ENCODE measurements around the gene PIGP. TPM values are rescaled to one million over a fixed set of nuclear protein-coding genes. Genes with fewer than 3 reads are reported as not detected.
"Not testable (repeated sequence)": the region's sequence is repeated elsewhere in the genome, so short reads cannot be mapped to it uniquely, and the experiment has no call there.

Gene PIGP
- polyA plus RNA-seq, 3 donors: 8.8 to 17.6 (median 10.6) TPM

DNA sequence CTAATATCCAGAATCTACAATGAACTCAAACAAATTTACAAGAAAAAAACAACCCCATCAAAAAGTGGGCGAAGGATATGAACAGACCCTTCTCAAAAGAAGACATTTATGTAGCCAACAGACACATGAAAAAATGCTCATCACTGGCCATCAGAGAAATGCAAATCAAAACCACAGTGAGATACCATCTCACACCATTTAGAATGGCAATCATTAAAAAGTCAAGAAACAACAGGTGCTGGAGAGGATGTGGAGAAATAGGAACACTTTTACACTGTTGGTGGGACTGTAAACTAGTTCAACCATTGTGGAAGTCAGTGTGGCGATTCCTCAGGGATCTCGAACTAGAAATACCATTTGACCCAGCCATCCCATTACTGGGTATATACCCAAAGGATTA lies 41.4 kb upstream of the PIGP start:
- H3K4me3 ChIP-seq (replicated peaks in 1 of 3; ENCODE audit: low read depth in 2 of 3, low read length in 3 of 3); H3K4me1 Mint-ChIP-seq; intact Hi-C loops (cut with micrococcal nuclease); H3K27me3 ChIP-seq (ENCODE audit: control insufficient read depth in 2 of 2, insufficient read depth in 2 of 2, low read length in 2 of 2); H2AFZ ChIP-seq (ENCODE audit: insufficient read depth, low read depth, low read length, poor library complexity, severe bottlenecking); H3K36me3 ChIP-seq (replicated peaks in 1 of 2; ENCODE audit: control insufficient read depth in 1 of 2, insufficient read depth in 2 of 2, low read length in 2 of 2); H3K27me3 Mint-ChIP-seq (ENCODE audit: low read depth in 3 of 3); H3K27ac ChIP-seq (ENCODE audit: low read depth in 1 of 2, low read length in 2 of 2); H3K79me2 ChIP-seq (ENCODE audit: insufficient read depth, low read length); H4K20me1 ChIP-seq (ENCODE audit: insufficient read depth, low read length); H3K4me1 ChIP-seq (ENCODE audit: control insufficient read depth in 1 of 2, insufficient read depth in 2 of 2, low read length in 2 of 2); H3K9me3 ChIP-seq (replicated peaks in 1 of 2; ENCODE audit: control insufficient read depth in 1 of 2, insufficient read depth in 1 of 2, low read length in 2 of 2); H3K9ac ChIP-seq (ENCODE audit: insufficient read depth, low read length, poor library complexity, severe bottlenecking); DNase-seq; H3K4me3 Mint-ChIP-seq; H3K4me2 ChIP-seq (replicated peaks; ENCODE audit: extremely low read depth, low read length, poor library complexity, severe bottlenecking); H3K27ac Mint-ChIP-seq: not testable (repeated sequence)
- peaks cover 11 to 31% (median 19%) of the 10 kb centered on the region in 7 donors for H3K9me3 Mint-ChIP-seq
- WGBS (ENCODE audit: insufficient coverage): no CpG with 5 or more reads among the region's 3 CpGs
- H3K36me3 Mint-ChIP-seq: peaks cover 11 to 13% of the 10 kb centered on the region in 2 donors

DNA sequence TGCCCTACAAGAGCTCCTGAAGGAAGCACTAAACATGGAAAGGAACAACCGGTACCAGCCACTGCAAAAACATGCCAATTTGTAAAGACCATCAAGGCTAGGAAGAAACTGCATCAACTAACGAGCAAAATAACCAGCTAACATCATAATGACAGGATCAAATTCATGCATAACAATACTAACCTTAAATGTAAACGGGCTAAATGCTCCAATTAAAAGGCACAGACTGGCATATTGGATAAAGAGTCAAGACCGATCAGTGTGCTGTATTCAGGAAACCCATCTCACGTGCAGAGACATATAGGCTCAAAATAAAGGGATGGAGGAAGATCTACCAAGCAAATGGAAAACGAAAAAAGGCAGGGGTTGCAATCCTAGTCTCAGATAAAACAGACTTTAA lies 38.2 kb upstream of the PIGP start:
- H3K27me3 Mint-ChIP-seq (ENCODE audit: low read depth in 3 of 3); H3K9ac ChIP-seq (ENCODE audit: insufficient read depth, low read length, poor library complexity, severe bottlenecking); H3K4me3 ChIP-seq (replicated peaks in 1 of 3; ENCODE audit: low read depth in 2 of 3, low read length in 3 of 3); intact Hi-C loops (cut with micrococcal nuclease); H2AFZ ChIP-seq (ENCODE audit: insufficient read depth, low read depth, low read length, poor library complexity, severe bottlenecking); H4K20me1 ChIP-seq (ENCODE audit: insufficient read depth, low read length); H3K36me3 ChIP-seq (replicated peaks in 1 of 2; ENCODE audit: control insufficient read depth in 1 of 2, insufficient read depth in 2 of 2, low read length in 2 of 2); DNase-seq; H3K79me2 ChIP-seq (ENCODE audit: insufficient read depth, low read length); H3K27ac Mint-ChIP-seq; H3K27me3 ChIP-seq (ENCODE audit: control insufficient read depth in 2 of 2, insufficient read depth in 2 of 2, low read length in 2 of 2); H3K27ac ChIP-seq (ENCODE audit: low read depth in 1 of 2, low read length in 2 of 2); H3K4me2 ChIP-seq (replicated peaks; ENCODE audit: extremely low read depth, low read length, poor library complexity, severe bottlenecking); H3K4me1 ChIP-seq (ENCODE audit: control insufficient read depth in 1 of 2, insufficient read depth in 2 of 2, low read length in 2 of 2); H3K4me1 Mint-ChIP-seq; H3K4me3 Mint-ChIP-seq: not testable (repeated sequence)
- WGBS (ENCODE audit: insufficient coverage): no CpG with 5 or more reads among the region's 6 CpGs
- Mint-ChIP-seq H3K36me3 (peaks cover 23 to 32% of the 10 kb centered on the region in 2 donors), H3K9me3 (peaks cover 23 to 48% (median 37%) of the 10 kb centered on the region in 7 donors)
- H3K9me3 ChIP-seq (replicated peaks in 1 of 2; ENCODE audit: control insufficient read depth in 1 of 2, insufficient read depth in 1 of 2, low read length in 2 of 2): peaks cover 8 to 18% of the 10 kb centered on the region in 2 donors

DNA sequence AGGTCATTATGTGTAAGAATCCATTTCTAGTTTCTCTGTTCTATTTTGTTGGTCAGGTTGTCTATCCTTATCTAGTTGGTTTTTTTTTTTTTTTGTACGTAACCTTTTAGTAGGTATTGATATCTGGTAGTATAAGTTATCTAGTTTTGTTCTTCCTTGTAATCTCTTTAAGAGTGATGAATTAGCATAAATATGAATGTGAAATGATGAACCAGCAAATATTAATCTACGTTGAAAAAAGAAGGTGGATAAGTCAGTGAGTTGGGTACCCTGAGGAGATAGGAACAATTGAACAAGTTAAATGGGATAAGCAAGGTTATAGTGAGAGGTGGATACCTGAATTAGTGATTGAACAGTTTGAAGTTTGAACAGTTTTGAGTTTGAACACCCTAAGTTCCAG lies 34.1 kb upstream of the PIGP start:
- no peak overlapping the region for H3K27ac ChIP-seq (ENCODE audit: low read depth in 1 of 2, low read length in 2 of 2)
- peaks cover 23 to 42% (median 34%) of the 10 kb centered on the region in 7 donors for H3K9me3 Mint-ChIP-seq
- intact Hi-C loops (cut with micrococcal nuclease): no loop called here
- no peak overlapping the region for H3K4me3 ChIP-seq (replicated peaks in 1 of 3; ENCODE audit: low read depth in 2 of 3, low read length in 3 of 3)
- H3K4me1 Mint-ChIP-seq: no peaks in the 10 kb centered on the region
- H3K4me2 ChIP-seq (replicated peaks; ENCODE audit: extremely low read depth, low read length, poor library complexity, severe bottlenecking): no peak overlapping the region
- no peaks in the 10 kb centered on the region for H3K4me1 ChIP-seq (ENCODE audit: control insufficient read depth in 1 of 2, insufficient read depth in 2 of 2, low read length in 2 of 2)
- TF ChIP-seq CTCF (IDR thresholded peaks at IDR 0.05): no peak
- peaks cover 6 to 10% of the 10 kb centered on the region in 2 donors for H3K36me3 ChIP-seq (replicated peaks in 1 of 2; ENCODE audit: control insufficient read depth in 1 of 2, insufficient read depth in 2 of 2, low read length in 2 of 2)
- peak overlapping the region in 1 of 7 donors; percentile 41 for H3K27ac Mint-ChIP-seq
- H3K4me3 Mint-ChIP-seq: no peak overlapping the region
- H4K20me1 ChIP-seq (ENCODE audit: insufficient read depth, low read length): no peaks in the 10 kb centered on the region
- H3K9me3 ChIP-seq (replicated peaks in 1 of 2; ENCODE audit: control insufficient read depth in 1 of 2, insufficient read depth in 1 of 2, low read length in 2 of 2): peaks cover 8 to 18% of the 10 kb centered on the region in 2 donors
- DNase-seq: no peak
- H3K36me3 Mint-ChIP-seq: peaks cover 17 to 28% of the 10 kb centered on the region in 2 donors
- H3K79me2 ChIP-seq (ENCODE audit: insufficient read depth, low read length): no peaks in the 10 kb centered on the region
- H2AFZ ChIP-seq (ENCODE audit: insufficient read depth, low read depth, low read length, poor library complexity, severe bottlenecking): no peak overlapping the region
- peaks cover 0 to 1% (median 0%) of the 10 kb centered on the region in 3 donors for H3K27me3 Mint-ChIP-seq (ENCODE audit: low read depth in 3 of 3)
- no peak overlapping the region for H3K9ac ChIP-seq (ENCODE audit: insufficient read depth, low read length, poor library complexity, severe bottlenecking)
- H3K27me3 ChIP-seq (ENCODE audit: control insufficient read depth in 2 of 2, insufficient read depth in 2 of 2, low read length in 2 of 2): no peaks in the 10 kb centered on the region
- WGBS (ENCODE audit: insufficient coverage): 92% methylated on average over 1 of the region's 2 CpGs

DNA sequence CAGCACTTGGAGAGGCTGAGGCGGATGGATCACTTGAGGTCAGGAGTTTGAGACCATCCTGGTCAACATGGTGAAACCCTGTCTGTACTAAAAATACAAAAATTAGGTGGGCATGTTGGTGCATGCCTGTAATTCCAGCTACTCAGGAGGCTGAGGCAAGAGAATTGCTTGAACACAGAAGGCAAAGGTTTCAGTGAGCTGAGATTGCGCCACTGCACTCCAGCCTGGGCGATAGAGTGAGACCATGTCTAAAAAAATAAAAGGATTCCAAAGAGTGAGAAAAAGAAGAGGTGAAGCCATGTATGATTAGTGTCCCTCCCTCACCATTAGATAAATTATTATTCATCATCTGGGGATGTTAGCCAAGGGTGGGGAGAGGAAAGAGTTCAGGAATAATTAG lies 29.9 kb upstream of the PIGP start:
- H3K4me2 ChIP-seq (replicated peaks; ENCODE audit: extremely low read depth, low read length, poor library complexity, severe bottlenecking); H3K79me2 ChIP-seq (ENCODE audit: insufficient read depth, low read length); H3K9me3 ChIP-seq (replicated peaks in 1 of 2; ENCODE audit: control insufficient read depth in 1 of 2, insufficient read depth in 1 of 2, low read length in 2 of 2); H2AFZ ChIP-seq (ENCODE audit: insufficient read depth, low read depth, low read length, poor library complexity, severe bottlenecking); H3K4me1 ChIP-seq (ENCODE audit: control insufficient read depth in 1 of 2, insufficient read depth in 2 of 2, low read length in 2 of 2); H3K9me3 Mint-ChIP-seq; H3K27me3 ChIP-seq (ENCODE audit: control insufficient read depth in 2 of 2, insufficient read depth in 2 of 2, low read length in 2 of 2); H3K4me1 Mint-ChIP-seq; H3K9ac ChIP-seq (ENCODE audit: insufficient read depth, low read length, poor library complexity, severe bottlenecking); H3K27ac ChIP-seq (ENCODE audit: low read depth in 1 of 2, low read length in 2 of 2); H4K20me1 ChIP-seq (ENCODE audit: insufficient read depth, low read length); H3K27ac Mint-ChIP-seq; intact Hi-C loops (cut with micrococcal nuclease); DNase-seq; H3K27me3 Mint-ChIP-seq (ENCODE audit: low read depth in 3 of 3); H3K4me3 Mint-ChIP-seq; H3K4me3 ChIP-seq (replicated peaks in 1 of 3; ENCODE audit: low read depth in 2 of 3, low read length in 3 of 3): not testable (repeated sequence)
- peaks cover 16 to 23% of the 10 kb centered on the region in 2 donors for H3K36me3 ChIP-seq (replicated peaks in 1 of 2; ENCODE audit: control insufficient read depth in 1 of 2, insufficient read depth in 2 of 2, low read length in 2 of 2)
- 100% methylated on average over 1 of the region's 3 CpGs for WGBS (ENCODE audit: insufficient coverage)
- peaks cover 29 to 36% of the 10 kb centered on the region in 2 donors for H3K36me3 Mint-ChIP-seq
